H1 (cell line): ENCODE measurements around the gene PACS1. TPM values are rescaled to one million over a fixed set of nuclear protein-coding genes. Genes with fewer than 3 reads are reported as not detected.

Experiments
- CTCF ChIA-PET: fragments of 300-600 bp; sonication (Branson Sonifier 250); formaldehyde crosslinking; loops from one replicate; lab custom pipeline; 2021; ENCODE audit not compliant: partially characterized antibody; lab: Charles Lee
- POLR2A ChIA-PET: fragments of 300-600 bp; sonication (Branson Sonifier 250); formaldehyde crosslinking; loops from one replicate; lab custom pipeline; 2021; ENCODE audit warnings: inconsistent platforms; ENCODE audit not compliant: partially characterized antibody; lab: Charles Lee
- DNase-seq, 2 experiments: peaks; one replicate each; pipeline versions ENCODE4 v3.0.0 to v3.0.0-alpha.2; 2010 to 2022; ENCODE audit warnings: low spot score in 2 of 2, low read depth in 1 of 2, mixed read lengths in 1 of 2
- FAIRE-seq: peaks from 2 replicates; lab custom pipeline; 2011; peaks lifted over from hg19 to GRCh38; lab: Jason Lieb, UNC
- H2AFZ ChIP-seq: 2 replicates; pipeline ENCODE4 v1.8.1; 2012; ENCODE audit warnings: low read length, inconsistent platforms
- H2AK5ac ChIP-seq: 2 replicates; pipeline ENCODE4 v1.6.1; 2013; ENCODE audit warnings: low read depth, low read length
- H2BK120ac ChIP-seq: replicated peaks from 2 replicates; pipeline ENCODE3; 2013; ENCODE audit warnings: low read depth, low read length, inconsistent platforms
- H2BK12ac ChIP-seq: 2 replicates; pipeline ENCODE4 v1.6.1; 2013; ENCODE audit warnings: low read depth, low read length
- H2BK15ac ChIP-seq: 2 replicates; pipeline ENCODE4 v1.6.1; 2013; ENCODE audit warnings: low read length
- H2BK20ac ChIP-seq: 2 replicates; pipeline ENCODE4 v1.6.1; 2013; ENCODE audit warnings: low read length
- H2BK5ac ChIP-seq: 2 replicates; pipeline ENCODE4 v1.6.1; 2013; ENCODE audit warnings: low read depth, low read length
- H3K14ac ChIP-seq: 2 replicates; pipeline ENCODE4 v1.6.1; 2013; ENCODE audit warnings: inconsistent platforms; ENCODE audit not compliant: insufficient read length
- H3K18ac ChIP-seq: 2 replicates; pipeline ENCODE4 v1.6.1; 2013; ENCODE audit warnings: low read length; ENCODE audit errors: extremely low read depth
- H3K23ac ChIP-seq: 2 replicates; pipeline ENCODE4 v1.6.1; 2013; ENCODE audit warnings: inconsistent platforms; ENCODE audit not compliant: insufficient read length
- H3K23me2 ChIP-seq: 2 replicates; pipeline ENCODE4 v1.6.1; 2013; ENCODE audit warnings: low read depth, low read length
- H3K27ac ChIP-seq: 2 replicates; pipeline ENCODE4 v1.6.1; 2011; ENCODE audit warnings: low read depth, low read length, inconsistent platforms
- H3K27me3 ChIP-seq, 4 experiments: replicated peaks in 1 of 4; 1 replicate in 1 of 4; 2 replicates in 3 of 4; pipeline versions ENCODE4 v1.6.1 to v1.8.1; 2011 to 2013; ENCODE audit warnings: low read length in 3 of 4, mild to moderate bottlenecking in 3 of 4, inconsistent platforms in 2 of 4, mixed read lengths in 2 of 4, moderate library complexity in 1 of 4; ENCODE audit not compliant: control insufficient read depth in 3 of 4, insufficient read depth in 3 of 4; ENCODE audit errors: extremely low read depth in 1 of 4
- H3K36me3 ChIP-seq, 4 experiments: 2 replicates each; pipeline versions ENCODE4 v1.6.1 to v1.8.1; 2011 to 2013; ENCODE audit warnings: mild to moderate bottlenecking in 4 of 4, low read length in 3 of 4, moderate library complexity in 2 of 4, control low read depth in 1 of 4, inconsistent platforms in 1 of 4; ENCODE audit not compliant: insufficient read depth in 4 of 4, control insufficient read depth in 2 of 4
- H3K4ac ChIP-seq: replicated peaks from 2 replicates; pipeline ENCODE3; 2013; ENCODE audit warnings: low read length, low read depth, mixed read lengths, inconsistent platforms; ENCODE audit not compliant: insufficient read length
- H3K4me1 ChIP-seq, 4 experiments: replicated peaks in 1 of 4; 1 replicate in 1 of 4; 2 replicates in 3 of 4; pipeline versions ENCODE4 v1.6.1 to v1.8.1; 2011 to 2013; ENCODE audit warnings: low read length in 3 of 4, inconsistent platforms in 2 of 4, mixed read lengths in 1 of 4; ENCODE audit not compliant: insufficient read depth in 4 of 4, control insufficient read depth in 3 of 4
- H3K4me2 ChIP-seq, 2 experiments: 2 replicates each; pipeline versions ENCODE4 v1.6.1 to v1.8.1; 2011 to 2013; ENCODE audit warnings: low read depth in 2 of 2, low read length in 2 of 2, control low read depth in 1 of 2, inconsistent platforms in 1 of 2, mild to moderate bottlenecking in 1 of 2; ENCODE audit not compliant: insufficient read depth in 1 of 2
- H3K4me3 ChIP-seq, 4 experiments: fragments of 200-600, 300-600 bp in 1 of 4; sonication (generic), shearing (Covaris generic), sonication (Bioruptor Twin) in 1 of 4; 2 replicates each; pipeline versions ENCODE4 v1.5.1 to v1.8.1; 2011 to 2016; ENCODE audit warnings: low read length in 4 of 4, low read depth in 3 of 4, control low read depth in 2 of 4, inconsistent platforms in 2 of 4, mild to moderate bottlenecking in 2 of 4, mixed read lengths in 1 of 4, moderate library complexity in 1 of 4; ENCODE audit not compliant: insufficient read depth in 2 of 4; ENCODE audit errors: extremely low read depth in 1 of 4
- H3K56ac ChIP-seq: replicated peaks from 2 replicates; pipeline ENCODE3; 2013; ENCODE audit warnings: low read depth, mild to moderate bottlenecking, mixed read lengths, low read length, inconsistent platforms; ENCODE audit not compliant: insufficient read length
- H3K79me1 ChIP-seq: 2 replicates; pipeline ENCODE4 v1.6.1; 2013; ENCODE audit warnings: low read depth, low read length, control low read depth
- H3K79me2 ChIP-seq, 2 experiments: 2 replicates each; pipeline versions ENCODE4 v1.6.1 to v1.8.1; 2012 to 2013; ENCODE audit warnings: low read length in 2 of 2, mild to moderate bottlenecking in 2 of 2, inconsistent platforms in 1 of 2; ENCODE audit not compliant: insufficient read depth in 2 of 2, control insufficient read depth in 1 of 2
- H3K9ac ChIP-seq, 4 experiments: replicated peaks in 1 of 4; 1 replicate in 1 of 4; 2 replicates in 3 of 4; pipeline versions ENCODE4 v1.6.1 to v1.8.1; 2011 to 2013; ENCODE audit warnings: low read depth in 3 of 4, low read length in 3 of 4, control low read depth in 2 of 4, mild to moderate bottlenecking in 2 of 4, moderate library complexity in 2 of 4, inconsistent platforms in 1 of 4; ENCODE audit errors: extremely low read depth in 1 of 4
- H3K9me3 ChIP-seq, 2 experiments: 2 replicates each; pipeline versions ENCODE4 v1.6.1 to v1.8.1; 2012 to 2013; ENCODE audit warnings: mild to moderate bottlenecking in 2 of 2, moderate library complexity in 2 of 2, control low read depth in 1 of 2, inconsistent platforms in 1 of 2, low read depth in 1 of 2, low read length in 1 of 2, mixed read lengths in 1 of 2; ENCODE audit not compliant: insufficient read depth in 2 of 2
- H4K20me1 ChIP-seq, 2 experiments: replicated peaks in 1 of 2; 2 replicates each; pipeline versions ENCODE3 to v1.8.1; 2011 to 2013; ENCODE audit warnings: inconsistent platforms in 2 of 2, low read length in 2 of 2, mild to moderate bottlenecking in 1 of 2; ENCODE audit not compliant: insufficient read depth in 2 of 2, control insufficient read depth in 1 of 2
- H4K5ac ChIP-seq: 2 replicates; pipeline ENCODE4 v1.6.1; 2013; ENCODE audit warnings: low read length, low read depth, mixed read lengths, inconsistent platforms; ENCODE audit not compliant: insufficient read length
- H4K8ac ChIP-seq: 2 replicates; pipeline ENCODE4 v1.8.0; 2013; ENCODE audit warnings: mild to moderate bottlenecking, moderate library complexity, low read length, inconsistent platforms; ENCODE audit not compliant: insufficient read depth; ENCODE audit errors: extremely low read depth
- H4K91ac ChIP-seq: replicated peaks from 2 replicates; pipeline ENCODE3; 2013; ENCODE audit warnings: low read length, mixed read lengths, inconsistent platforms; ENCODE audit not compliant: insufficient read length
- BCL11A ChIP-seq, 2 experiments: IDR thresholded peaks; one replicate each; pipeline ENCODE4 v1.6.1; 2011; ENCODE audit warnings: low read depth in 2 of 2, low read length in 2 of 2, mild to moderate bottlenecking in 2 of 2
- CBX8 ChIP-seq: fragments of 300-800, 300-1000 bp; sonication (generic); IDR thresholded peaks from 2 replicates; pipeline ENCODE4 v1.7.1; 2016; ENCODE audit warnings: low read depth, low read length, borderline replicate concordance
- CEBPB ChIP-seq: IDR thresholded peaks from 2 replicates; pipeline ENCODE4 v1.6.1; 2012; ENCODE audit warnings: low read depth, low read length
- CHD2 ChIP-seq: IDR thresholded peaks from 2 replicates; pipeline ENCODE4 v1.6.1; 2012; ENCODE audit warnings: low read length, improper control_type of control experiment
- CTCF ChIP-seq, 3 experiments: IDR thresholded peaks; 1 replicate in 2 of 3; 2 replicates in 1 of 3; pipeline versions ENCODE4 v1.5.1 to v1.6.1; 2011; ENCODE audit warnings: low read length in 3 of 3, mild to moderate bottlenecking in 3 of 3, inconsistent platforms in 2 of 3, low read depth in 1 of 3, moderate library complexity in 1 of 3; ENCODE audit not compliant: insufficient read depth in 1 of 3; ENCODE audit errors: control extremely low read depth in 1 of 3
- HDAC6 ChIP-seq: IDR thresholded peaks from one replicate; pipeline ENCODE4 v1.7.1; 2012; ENCODE audit warnings: low read depth, mild to moderate bottlenecking, inconsistent platforms, low read length, moderate library complexity
- JUND ChIP-seq: IDR thresholded peaks from 2 replicates; pipeline ENCODE4 v1.6.1; 2011; ENCODE audit warnings: mild to moderate bottlenecking, improper control_type of control experiment, low read length
- POLR2A ChIP-seq, 2 experiments: IDR thresholded peaks; 1 replicate in 1 of 2; 2 replicates in 1 of 2; pipeline ENCODE4 v1.6.1; 2011; ENCODE audit warnings: low read depth in 2 of 2, low read length in 2 of 2, mild to moderate bottlenecking in 2 of 2; ENCODE audit errors: control extremely low read depth in 1 of 2
- RAD21 ChIP-seq, 2 experiments: IDR thresholded peaks in 1 of 2; conservative IDR thresholded peaks in 1 of 2; 2 replicates each; pipeline ENCODE4 v1.6.1; 2011; ENCODE audit warnings: low read depth in 2 of 2, low read length in 2 of 2, improper control_type of control experiment in 1 of 2, inconsistent platforms in 1 of 2, mild to moderate bottlenecking in 1 of 2, moderate library complexity in 1 of 2
- RBBP5 ChIP-seq: IDR thresholded peaks from 2 replicates; pipeline ENCODE4 v1.7.1; 2012; ENCODE audit warnings: low read depth, mild to moderate bottlenecking, inconsistent platforms, low read length, moderate library complexity, borderline replicate concordance
- SP1 ChIP-seq: IDR thresholded peaks from 2 replicates; pipeline ENCODE4 v1.6.1; 2011; ENCODE audit warnings: low read depth, low read length
- TEAD4 ChIP-seq: IDR thresholded peaks from 2 replicates; pipeline ENCODE4 v1.6.1; 2012; ENCODE audit warnings: low read depth, low read length, inconsistent platforms, mixed read lengths
- WGBS, 2 experiments: shearing (Covaris generic) in 1 of 2; methylation state at CpG; one replicate each; pipeline versions ENCODE4 v1.1.6 to v1.1.7; 2013 to 2015; ENCODE audit warnings: low lambda C conversion rate in 2 of 2, mixed read lengths in 2 of 2, inconsistent platforms in 1 of 2, low coverage in 1 of 2, missing lambda C conversion rate in 1 of 2; ENCODE audit not compliant: insufficient replicate concordance in 2 of 2, insufficient coverage in 1 of 2, insufficient read length in 1 of 2; ENCODE audit errors: extremely low coverage in 1 of 2, missing lambda C conversion rate in 1 of 2; 5-methylcytosine and 5-hydroxymethylcytosine counted together
- polyA plus RNA-seq, 7 experiments: library from polyadenylated mRNA; depleted of rRNA in 3 of 7; stranded (reverse) in 5 of 7; unstranded in 2 of 7; fragments of >200 nt in 5 of 7; fragments of 200-250 nt in 2 of 7; gene quantifications; 1 replicate in 5 of 7; 2 replicates in 1 of 7; 4 replicates in 1 of 7; pipeline versions ENCODE4 v1.2.1 to v1.2.3, GENCODE V29; 2011 to 2013; ENCODE audit warnings: missing spikeins in 2 of 7, mixed read lengths in 2 of 7
- total RNA-seq: library from RNA; stranded (reverse); fragmentation: NEBNext Ultra II Directional; extraction: Animal tissue kit (Norgen Biotek cat#: 25700); gene quantifications from 2 replicates; pipeline ENCODE4 v1.2.1, GENCODE V29; 2021

PACS1 gene
- total and polyA plus RNA-seq, 2 of the 8 experiments (the other 6 are each of a cell fraction or from before 2014, with no cell fraction given) = 11.5 to 36.0 TPM

GRCh38 chr11:66207816-66208215 lies 137.7 kb downstream of the PACS1 start:
- no peaks in the 10 kb centered on the region for H3K36me3 ChIP-seq
- H3K4ac ChIP-seq = no peak overlapping the region
- DNase-seq = no peak
- ChIA-PET CTCF (interaction anchor here (1.2 to 3.0 kb wide), 2 partner anchors 11 to 14 kb away, joined by 3 to 10 read pairs; no protein-coding TSS in a partner anchor), POLR2A (interaction anchor here (1.0 kb wide), 1 partner anchor 13 kb away, joined by 3 read pairs; no protein-coding TSS in a partner anchor)
- no peaks in the 10 kb centered on the region for H3K4me1 ChIP-seq
- H3K27me3 ChIP-seq = no peaks in the 10 kb centered on the region
- H3K79me2 ChIP-seq = no peaks in the 10 kb centered on the region
- no peak overlapping the region for H3K56ac ChIP-seq
- no peak overlapping the region for H4K91ac ChIP-seq
- no peak for FAIRE-seq
- H3K23ac ChIP-seq = no peak overlapping the region
- H3K18ac ChIP-seq = no peak overlapping the region
- WGBS, 2 experiments = 95% methylated on average over 7 of the region's 7 CpGs; no CpG with 5 or more reads in 1 of the 2 experiments
- H4K5ac ChIP-seq = no peak overlapping the region
- H3K4me2 ChIP-seq = no peak overlapping the region
- H4K20me1 ChIP-seq = no peaks in the 10 kb centered on the region
- no peak overlapping the region for H2BK120ac ChIP-seq
- no peaks in the 10 kb centered on the region for H3K23me2 ChIP-seq
- H2BK15ac ChIP-seq = no peak overlapping the region
- no peaks in the 10 kb centered on the region for H3K9me3 ChIP-seq
- H4K8ac ChIP-seq = no peak overlapping the region
- H2AK5ac ChIP-seq = no peak overlapping the region
- no peak overlapping the region for H2AFZ ChIP-seq
- no peak overlapping the region for H2BK5ac ChIP-seq
- H3K14ac ChIP-seq = no peak overlapping the region
- H3K4me3 ChIP-seq = no peak overlapping the region
- H2BK20ac ChIP-seq = no peak overlapping the region
- no peak overlapping the region for H3K9ac ChIP-seq
- no peak overlapping the region for H2BK12ac ChIP-seq
- no peaks in the 10 kb centered on the region for H3K79me1 ChIP-seq
- no peak overlapping the region for H3K27ac ChIP-seq
- TF ChIP-seq HDAC6 (no peak), TEAD4 (no peak), CBX8 (no peak), POLR2A (IDR thresholded peaks at IDR 0.05; ENCODE audit: control extremely low read depth in 1 of 2, low read depth in 2 of 2, low read length in 2 of 2) (no peak), RAD21 (IDR thresholded peaks at IDR 0.05 in 1 of 2, conservative IDR thresholded peaks at IDR 0.05 in 1 of 2; ENCODE audit: low read depth in 2 of 2, low read length in 2 of 2) (no peak), RBBP5 (no peak), CHD2 (no peak), BCL11A (IDR thresholded peaks at IDR 0.05; ENCODE audit: low read depth in 2 of 2, low read length in 2 of 2) (no peak), CEBPB (no peak), JUND (no peak), CTCF (IDR thresholded peaks at IDR 0.05; ENCODE audit: control extremely low read depth in 1 of 3, insufficient read depth in 1 of 3, low read depth in 1 of 3, low read length in 3 of 3) (no peak), SP1 (no peak)
